Measurements from ENCODE around the gene ADNP2. TPM values are rescaled to one million over a fixed set of nuclear protein-coding genes. Genes with fewer than 3 reads are reported as not detected.

The ADNP2 gene
- total RNA-seq, 1 experiment from 2014 or later = 12.6 TPM

- POLR2A ChIA-PET (ENCODE audit: unreplicated experiment) = no interaction called here
- Histone ChIP-seq H3K4me2 (no peak overlapping the region), H3K27me3 (ENCODE audit: insufficient read depth, low read depth) (no peaks in the 10 kb centered on the region), H3K9me2 (ENCODE audit: insufficient read depth) (no peaks in the 10 kb centered on the region), H3K4me1 (replicated peaks; ENCODE audit: insufficient read depth) (no peaks in the 10 kb centered on the region), H3K79me2 (ENCODE audit: low read depth) (peaks cover 59% of the 10 kb centered on the region), H3K9me3 (ENCODE audit: insufficient read depth, low read depth) (no peaks in the 10 kb centered on the region), H3K36me3 (ENCODE audit: low read depth) (peaks cover 20% of the 10 kb centered on the region), H3K4me3 (no peak overlapping the region), H3K27ac (no peak overlapping the region), H4K20me1 (ENCODE audit: insufficient read depth) (peaks cover 49% of the 10 kb centered on the region), H2AFZ (no peak overlapping the region), H3F3A (ENCODE audit: insufficient read depth, low read depth) (no peaks in the 10 kb centered on the region)
- DNase-seq = no peak
- intact Hi-C loops (cut with micrococcal nuclease; ENCODE audit: unreplicated experiment) = no loop called here
- CTCF ChIA-PET = no interaction called here
- TF ChIP-seq CTCF (conservative IDR thresholded peaks at IDR 0.05) = no peak
- TF ChIP-seq EZH2 (IDR thresholded peaks at IDR 0.05; ENCODE audit: low read depth) = no peak
- no TSS peak for BruUV-seq (replicated peaks)
These were observed 20.8 kb downstream of the ADNP2 start for GRCh38 chr18:80129672-80130367.

- no peaks in the 10 kb centered on the region for H3K9me3 ChIP-seq (ENCODE audit: insufficient read depth, low read depth)
These were observed 21.5 kb downstream of the ADNP2 start for GRCh38 chr18:80130555-80130954.

DNA sequence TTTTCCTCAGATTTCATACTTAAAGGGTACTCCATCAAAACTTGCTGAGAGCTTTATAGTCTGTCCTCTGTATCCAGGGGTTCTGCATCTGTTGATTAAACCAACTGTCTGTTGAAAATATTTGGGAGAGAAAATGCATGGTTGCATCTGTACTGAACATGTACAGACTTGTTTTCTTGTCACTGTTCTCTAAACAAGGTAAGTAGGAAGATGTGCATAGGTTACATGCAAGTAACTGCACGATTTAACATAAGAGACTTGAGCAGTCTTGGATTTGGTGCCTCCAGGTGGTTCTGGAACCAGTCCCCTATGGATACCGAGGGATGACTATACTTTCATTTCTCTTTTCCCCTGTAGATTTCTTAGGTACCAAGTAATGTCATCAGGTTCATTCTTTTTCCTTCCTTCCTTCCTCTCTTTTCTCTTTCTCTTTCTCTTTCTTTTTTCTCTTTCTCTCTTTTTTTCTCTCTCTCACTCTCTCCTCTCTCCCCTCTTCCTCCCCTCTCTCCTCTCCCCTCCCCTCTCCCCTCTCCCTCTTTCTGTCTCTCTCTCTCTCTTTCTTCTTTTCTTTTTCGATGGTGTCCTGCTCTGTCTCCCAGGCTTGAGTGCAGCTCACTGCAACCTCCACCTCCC, 23.2 kb downstream of the ADNP2 start:
- ChIA-PET CTCF (no interaction called here), POLR2A (ENCODE audit: unreplicated experiment) (no interaction called here)
- H3K4me2 ChIP-seq = no peak overlapping the region
- H3K4me1 ChIP-seq (replicated peaks; ENCODE audit: insufficient read depth) = no peaks in the 10 kb centered on the region
- H3K27ac ChIP-seq = no peak overlapping the region
- intact Hi-C loops (cut with micrococcal nuclease; ENCODE audit: unreplicated experiment) = no loop called here
- H4K20me1 ChIP-seq (ENCODE audit: insufficient read depth) = peaks cover 30% of the 10 kb centered on the region
- H3F3A ChIP-seq (ENCODE audit: insufficient read depth, low read depth) = no peaks in the 10 kb centered on the region
- H3K4me3 ChIP-seq = no peak overlapping the region
- H3K27me3 ChIP-seq (ENCODE audit: insufficient read depth, low read depth) = no peaks in the 10 kb centered on the region
- no peaks in the 10 kb centered on the region for H3K9me3 ChIP-seq (ENCODE audit: insufficient read depth, low read depth)
- DNase-seq = no peak
- H2AFZ ChIP-seq = no peak overlapping the region
- peaks cover 31% of the 10 kb centered on the region for H3K36me3 ChIP-seq (ENCODE audit: low read depth)
- peaks cover 36% of the 10 kb centered on the region for H3K79me2 ChIP-seq (ENCODE audit: low read depth)
- TF ChIP-seq EZH2 (IDR thresholded peaks at IDR 0.05; ENCODE audit: low read depth) = no peak
- TF ChIP-seq CTCF (conservative IDR thresholded peaks at IDR 0.05) = no peak
- BruUV-seq (replicated peaks) = no TSS peak
- no peaks in the 10 kb centered on the region for H3K9me2 ChIP-seq (ENCODE audit: insufficient read depth)

More at GRCh38 chr18:80130555-80130954, 21.5 kb downstream of the ADNP2 start:
- H3K36me3 ChIP-seq (ENCODE audit: low read depth) = peaks cover 25% of the 10 kb centered on the region
- no peaks in the 10 kb centered on the region for H3F3A ChIP-seq (ENCODE audit: insufficient read depth, low read depth)
- no TSS peak for BruUV-seq (replicated peaks)
- ChIA-PET CTCF (no interaction called here), POLR2A (ENCODE audit: unreplicated experiment) (no interaction called here)
- no peak overlapping the region for H3K27ac ChIP-seq
- no peak overlapping the region for H3K4me3 ChIP-seq
- H3K79me2 ChIP-seq (ENCODE audit: low read depth) = peaks cover 53% of the 10 kb centered on the region
- no peak for TF ChIP-seq EZH2 (IDR thresholded peaks at IDR 0.05; ENCODE audit: low read depth)
- no peak for TF ChIP-seq CTCF (conservative IDR thresholded peaks at IDR 0.05)
- intact Hi-C loops (cut with micrococcal nuclease; ENCODE audit: unreplicated experiment) = no loop called here
- DNase-seq = no peak
- no peak overlapping the region for H2AFZ ChIP-seq
- H3K4me1 ChIP-seq (replicated peaks; ENCODE audit: insufficient read depth) = no peaks in the 10 kb centered on the region
- no peak overlapping the region for H3K4me2 ChIP-seq
- no peaks in the 10 kb centered on the region for H3K27me3 ChIP-seq (ENCODE audit: insufficient read depth, low read depth)
- peaks cover 45% of the 10 kb centered on the region for H4K20me1 ChIP-seq (ENCODE audit: insufficient read depth)
- H3K9me2 ChIP-seq (ENCODE audit: insufficient read depth) = no peaks in the 10 kb centered on the region
